Ovary (tissue), 10 donors: Measurements from ENCODE around the gene SLC35G4. TPM values are rescaled to one million over a fixed set of nuclear protein-coding genes. Genes with fewer than 3 reads are reported as not detected.
"Not testable (repeated sequence)": the region's sequence is repeated elsewhere in the genome, so short reads cannot be mapped to it uniquely, and the experiment has no call there.

ENCODE experiments used
- DNase-seq, 5 donors: peaks; one replicate each; pipeline ENCODE4 v3.0.0-alpha.2; 2019 to 2020
- H3K27ac ChIP-seq, 2 donors: fragments of 200-600 bp; one replicate each; pipeline versions ENCODE4 v1.5.1 to v1.8.0; 2019 to 2022
- H3K27me3 ChIP-seq: fragments of 200-600 bp; one replicate; pipeline ENCODE4 v1.8.0; 2022
- H3K36me3 ChIP-seq: fragments of 200-600 bp; sonication (generic); one replicate; pipeline ENCODE4 v1.5.1; 2019
- H3K4me1 ChIP-seq: one replicate; pipeline ENCODE4 v1.8.1; 2013; ENCODE audit warnings: mild to moderate bottlenecking, moderate library complexity; ENCODE audit not compliant: insufficient read depth
- H3K4me3 ChIP-seq: fragments of 200-600 bp; sonication (generic); one replicate; pipeline ENCODE4 v1.5.1; 2017
- H3K9me3 ChIP-seq, 2 donors: fragments of 200-600 bp in 1 of 2; sonication (generic) in 1 of 2; one replicate each; pipeline versions ENCODE4 v1.5.1 to v1.8.1; 2013 to 2019; ENCODE audit warnings: mild to moderate bottlenecking in 1 of 2, moderate library complexity in 1 of 2
- EP300 ChIP-seq: sonication (generic); formaldehyde crosslinking; IDR thresholded peaks from one replicate; pipeline ENCODE4 v1.6.1; 2017; ENCODE audit warnings: antibody characterized with exemption
- POLR2A ChIP-seq: fragments of 450-650 bp; IDR thresholded peaks from one replicate; pipeline ENCODE4 v1.6.1; 2017; ENCODE audit warnings: antibody characterized with exemption, mild to moderate bottlenecking, moderate library complexity
- WGBS, 3 donors: extraction: QIAGEN DNeasy Blood & Tissue Kit in 1 of 3; methylation state at CpG; one replicate each; pipeline versions ENCODE4 v1.1.5 to v1.1.7; 2013 to 2017; 5-methylcytosine and 5-hydroxymethylcytosine counted together
- intact Hi-C, 4 donors: fragments of 100-400 bp; cut with DNase I; formaldehyde crosslinking; loops; one replicate each; pipeline versions ENCODE4 v1.11.0 to v1.15.1; 2022 to 2023
- long read RNA-seq, 3 donors: library from polyadenylated mRNA in 2 of 3; unstranded in 2 of 3; transcript quantifications; one replicate each; pipeline ENCODE4 v2.0.0 and lab custom pipeline, GENCODE V29; 2021 to 2026
- polyA plus RNA-seq, 2 donors: library from polyadenylated mRNA; stranded (reverse); fragments of 200-250 nt in 1 of 2; fragments of 350-450 nt in 1 of 2; fragmentation: Illumina TruSeq in 1 of 2; extraction: RNeasy Lipid Tissue Mini Kit (QIAGEN cat#74804) in 1 of 2; gene quantifications; one replicate each; pipeline ENCODE4 v1.2.3, GENCODE V29; 2013 to 2014
- total RNA-seq, 7 donors: library from RNA; depleted of rRNA in 2 of 7; stranded (reverse); fragments of >200 nt in 2 of 7; fragmentation: NEBNext Ultra II Directional in 3 of 7; extraction: Animal tissue kit (Norgen Biotek cat#: 25700) in 3 of 7; gene quantifications; one replicate each; pipeline versions ENCODE4 v1.1.0 to v1.2.4, GENCODE V29; 2016 to 2023
- TF ChIP-seq, protein P1 (sequence below), 3 donors: fragments of 450-650 bp in 2 of 3; fragments of 200-600 bp in 1 of 3; IDR thresholded peaks; one replicate each; pipeline versions ENCODE4 v1.5.1 to v1.8.0; 2016 to 2022; ENCODE audit warnings: antibody characterized with exemption in 3 of 3, mild to moderate bottlenecking in 1 of 3
- donor health status: DM: no; HTN: no; CAD: no; lungs with moderate emphysema.
- donor health status: DM: no; HTN: no; CAD: no.
- donor health status: Bipolar disorder and iron deficiency.
- donor health status: DM: yes; HTN: yes; CAD: no.
- donor health status: DM: no; HTN: no; CAD: no.
- donor health status: DM: yes; HTN: yes; CAD: no.

SLC35G4 gene
- total RNA-seq (not detected), polyA plus RNA-seq (not detected)
- long read RNA-seq, donor 1, result 0 reads
- long read RNA-seq, donor 2, result 0 reads
- long read RNA-seq, donor 3, result 0 reads

GRCh38 chr18:11609488-11609887 is at the start of gene SLC35G4:
TSS of gene SLC35G4 (plus strand) at chr18:11609596. CDS start at chr18:11609596, 0 bp downstream.
- intact Hi-C loops, DNase-seq, H3K4me1 ChIP-seq, H3K4me3 ChIP-seq, H3K9me3 ChIP-seq, H3K36me3 ChIP-seq, H3K27me3 ChIP-seq, H3K27ac ChIP-seq: not testable (repeated sequence)
- 74 to 96% (median 92%) methylated on average over 4 to 8 of the region's 9 CpGs for WGBS, 3 donors

DNA sequence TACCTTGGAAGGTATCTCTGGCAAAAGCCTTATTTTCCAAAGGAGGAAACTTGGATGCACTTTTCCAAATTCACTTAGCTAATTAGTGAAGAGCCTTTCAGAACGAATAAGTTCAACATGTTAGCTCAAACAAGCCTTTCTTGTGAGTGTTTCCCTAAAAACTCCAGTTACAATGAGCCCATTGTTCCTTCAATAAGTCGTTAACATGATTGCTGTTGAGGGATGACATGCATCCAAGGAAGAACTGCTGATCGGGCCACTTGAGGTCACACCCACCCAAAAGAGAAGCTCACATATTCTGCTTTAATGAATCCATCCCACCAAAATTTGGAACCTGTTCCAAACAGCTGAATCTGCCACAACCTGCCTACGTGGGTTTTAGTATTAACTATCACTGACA is 48.1 kb upstream of the SLC35G4 start:
- no peaks in the 10 kb centered on the region for H3K36me3 ChIP-seq
- 61 to 73% (median 72%) methylated on average over 4 of the region's 4 CpGs for WGBS, 3 donors
- H3K4me3 ChIP-seq, result no peak overlapping the region
- no peaks in the 10 kb centered on the region for H3K9me3 ChIP-seq
- no peaks in the 10 kb centered on the region for H3K4me1 ChIP-seq
- no peak for DNase-seq
- no peaks in the 10 kb centered on the region for H3K27me3 ChIP-seq
- TF ChIP-seq EP300, result no peak
- TF ChIP-seq POLR2A, result no peak
- TF ChIP-seq, protein P1, sequence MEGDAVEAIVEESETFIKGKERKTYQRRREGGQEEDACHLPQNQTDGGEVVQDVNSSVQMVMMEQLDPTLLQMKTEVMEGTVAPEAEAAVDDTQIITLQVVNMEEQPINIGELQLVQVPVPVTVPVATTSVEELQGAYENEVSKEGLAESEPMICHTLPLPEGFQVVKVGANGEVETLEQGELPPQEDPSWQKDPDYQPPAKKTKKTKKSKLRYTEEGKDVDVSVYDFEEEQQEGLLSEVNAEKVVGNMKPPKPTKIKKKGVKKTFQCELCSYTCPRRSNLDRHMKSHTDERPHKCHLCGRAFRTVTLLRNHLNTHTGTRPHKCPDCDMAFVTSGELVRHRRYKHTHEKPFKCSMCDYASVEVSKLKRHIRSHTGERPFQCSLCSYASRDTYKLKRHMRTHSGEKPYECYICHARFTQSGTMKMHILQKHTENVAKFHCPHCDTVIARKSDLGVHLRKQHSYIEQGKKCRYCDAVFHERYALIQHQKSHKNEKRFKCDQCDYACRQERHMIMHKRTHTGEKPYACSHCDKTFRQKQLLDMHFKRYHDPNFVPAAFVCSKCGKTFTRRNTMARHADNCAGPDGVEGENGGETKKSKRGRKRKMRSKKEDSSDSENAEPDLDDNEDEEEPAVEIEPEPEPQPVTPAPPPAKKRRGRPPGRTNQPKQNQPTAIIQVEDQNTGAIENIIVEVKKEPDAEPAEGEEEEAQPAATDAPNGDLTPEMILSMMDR (IDR thresholded peaks at IDR 0.05), result no peak
- H3K27ac ChIP-seq, result no peak overlapping the region
- intact Hi-C loops, result loop anchor here in 1 of 4 donors (10.0 kb wide), 1 partner anchor 996 kb away; no protein-coding TSS in a partner anchor

DNA sequence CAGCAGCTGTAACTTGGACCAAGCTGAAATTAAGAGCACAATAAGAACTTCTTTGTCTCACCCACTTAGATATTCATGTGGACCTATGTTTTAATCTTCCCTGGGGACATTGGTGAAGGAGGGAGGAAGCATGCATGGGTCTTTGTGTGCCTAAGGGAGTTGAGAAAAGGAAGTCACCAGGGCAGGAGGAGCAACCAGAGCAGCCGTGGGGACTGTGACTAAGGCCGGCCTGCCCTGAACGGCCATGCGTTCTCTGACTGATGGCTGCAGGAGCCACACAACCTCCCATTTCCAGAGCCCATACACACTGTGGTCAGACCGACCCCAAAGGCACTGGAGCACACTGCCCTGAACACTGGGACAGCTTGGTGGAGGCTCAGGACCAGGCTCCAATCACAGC is 43.7 kb upstream of the SLC35G4 start:
- Histone ChIP-seq H3K27me3 (no peaks in the 10 kb centered on the region), H3K36me3 (no peaks in the 10 kb centered on the region), H3K27ac (no peak overlapping the region), H3K4me3 (no peak overlapping the region), H3K9me3 (no peaks in the 10 kb centered on the region), H3K4me1 (no peaks in the 10 kb centered on the region)
- intact Hi-C loops, result loop anchor here in 1 of 4 donors (10.0 kb wide), 1 partner anchor 1001 kb away; no protein-coding TSS in a partner anchor
- TF ChIP-seq EP300, result no peak
- no peak for TF ChIP-seq POLR2A
- TF ChIP-seq, protein P1 (IDR thresholded peaks at IDR 0.05), result no peak
- 82 to 88% (median 84%) methylated on average over 5 of the region's 5 CpGs for WGBS, 3 donors
- DNase-seq, result no peak

- intact Hi-C loops, result loop anchor here in 1 of 4 donors (10.0 kb wide), 1 partner anchor 1002 kb away; no protein-coding TSS in a partner anchor
- Histone ChIP-seq H3K27ac (no peak overlapping the region), H3K4me3 (no peak overlapping the region), H3K27me3 (no peaks in the 10 kb centered on the region), H3K4me1 (no peaks in the 10 kb centered on the region), H3K9me3 (no peaks in the 10 kb centered on the region), H3K36me3 (no peaks in the 10 kb centered on the region)
- TF ChIP-seq EP300 (no peak), POLR2A (no peak)
- TF ChIP-seq, protein P1 (IDR thresholded peaks at IDR 0.05), result no peak
- DNase-seq, result no peak
- WGBS, 3 donors, result 74 to 84% (median 84%) methylated on average over 5 of the region's 5 CpGs
These were observed 43.0 kb upstream of the SLC35G4 start for GRCh38 chr18:11566236-11566965.

GRCh38 chr18:11567396-11567795 is 42.0 kb upstream of the SLC35G4 start:
- Histone ChIP-seq H3K36me3 (no peaks in the 10 kb centered on the region), H3K4me1 (no peaks in the 10 kb centered on the region), H3K27me3 (no peaks in the 10 kb centered on the region), H3K9me3 (no peaks in the 10 kb centered on the region), H3K27ac (no peak overlapping the region), H3K4me3 (no peak overlapping the region)
- 60 to 65% (median 63%) methylated on average over 7 of the region's 7 CpGs for WGBS, 3 donors
- TF ChIP-seq EP300 (no peak), POLR2A (no peak)
- TF ChIP-seq, protein P1 (IDR thresholded peaks at IDR 0.05), result no peak
- DNase-seq, result no peak
- intact Hi-C loops, result loop anchor here in 1 of 4 donors (10.0 kb wide), 1 partner anchor 1003 kb away; no protein-coding TSS in a partner anchor
